ENCODE measurements around the gene C1orf52. TPM values are rescaled to one million over a fixed set of nuclear protein-coding genes. Genes with fewer than 3 reads are reported as not detected.

Gene C1orf52
- total and polyA plus RNA-seq, 9 of the 15 experiments (the other 6 are each of a cell fraction or from before 2014, with no cell fraction given): 17.0 to 38.5 (median 33.0) TPM

- TF ChIP-seq ETS1 (conservative IDR thresholded peaks at IDR 0.05; ENCODE audit: control insufficient read depth, low read depth, low read length) (no peak), PRPF4 (IDR thresholded peaks at IDR 0.05; ENCODE audit: insufficient read depth, low read depth, low read length, poor library complexity, severe bottlenecking) (no peak), PHF8 (IDR thresholded peaks at IDR 0.05; ENCODE audit: borderline replicate concordance, low read length) (no peak), COPS2 (conservative IDR thresholded peaks at IDR 0.05) (no peak), ZMIZ1 (IDR thresholded peaks at IDR 0.05; ENCODE audit: low read depth in 2 of 2, low read length in 2 of 2) (no peak), ILK (tag; IDR thresholded peaks at IDR 0.05; ENCODE audit: borderline replicate concordance, low read depth) (no peak), IRF2 (CRISPR knock-in tag; IDR thresholded peaks at IDR 0.05) (no peak)
These were observed 55.8 kb downstream of the C1orf52 start (continued) for GRCh38 chr1:85203573-85204171.
